Parathyroid adenoma (tissue), 2 donors: ENCODE data around the gene PDZRN3.

Experiments
- H2AFZ ChIP-seq: fragments of 300-600 bp; sonication (generic); one replicate; pipeline ENCODE4 v1.7.0; 2017; ENCODE audit warnings: antibody characterized with exemption, mild to moderate bottlenecking
- H3K27ac ChIP-seq: fragments of 300-600 bp; sonication (generic); one replicate; pipeline ENCODE4 v1.7.0; 2017
- H3K27me3 ChIP-seq: fragments of 300-600 bp; sonication (generic); one replicate; pipeline ENCODE4 v1.7.0; 2017; ENCODE audit warnings: low read length; ENCODE audit not compliant: control insufficient read depth, insufficient read depth
- H3K36me3 ChIP-seq: fragments of 300-600 bp; sonication (generic); one replicate; pipeline ENCODE4 v1.7.0; 2017; ENCODE audit warnings: low read length; ENCODE audit not compliant: control insufficient read depth, insufficient read depth
- H3K4me1 ChIP-seq: fragments of 300-600 bp; sonication (generic); one replicate; pipeline ENCODE4 v1.7.0; 2017; ENCODE audit warnings: control low read depth
- H3K4me2 ChIP-seq: fragments of 300-600 bp; sonication (generic); one replicate; pipeline ENCODE4 v1.7.0; 2017; ENCODE audit warnings: low read length
- H3K4me3 ChIP-seq: fragments of 300-600 bp; sonication (generic); one replicate; pipeline ENCODE4 v1.7.0; 2017; ENCODE audit warnings: low read depth, low read length
- H3K79me2 ChIP-seq: fragments of 300-600 bp; sonication (generic); one replicate; pipeline ENCODE4 v1.7.0; 2017; ENCODE audit warnings: control low read depth
- H3K9ac ChIP-seq: fragments of 300-600 bp; sonication (generic); one replicate; pipeline ENCODE4 v1.7.0; 2017; ENCODE audit warnings: mild to moderate bottlenecking
- H3K9me3 ChIP-seq: fragments of 300-600 bp; sonication (generic); one replicate; pipeline ENCODE4 v1.7.0; 2017; ENCODE audit warnings: low read length; ENCODE audit not compliant: control insufficient read depth
- CTCF ChIP-seq: fragments of 300-600 bp; sonication (generic); IDR thresholded peaks from one replicate; pipeline ENCODE4 v1.7.0; 2017; ENCODE audit warnings: antibody characterized with exemption, mild to moderate bottlenecking
- donor health status: primary hyperparathyroidism.

PDZRN3 gene

GRCh38 chr3:73657186-73657585 is 32.4 kb upstream of the PDZRN3 start:
- H3K79me2 ChIP-seq = no peaks in the 10 kb centered on the region
- no peaks in the 10 kb centered on the region for H3K36me3 ChIP-seq
- H3K27ac ChIP-seq = no peak overlapping the region
- no peak overlapping the region for H2AFZ ChIP-seq
- H3K4me1 ChIP-seq = no peaks in the 10 kb centered on the region
- no peak for TF ChIP-seq CTCF
- no peak overlapping the region for H3K4me2 ChIP-seq
- no peak overlapping the region for H3K9ac ChIP-seq
- no peaks in the 10 kb centered on the region for H3K27me3 ChIP-seq
- no peak overlapping the region for H3K4me3 ChIP-seq
- H3K9me3 ChIP-seq = no peaks in the 10 kb centered on the region

DNA sequence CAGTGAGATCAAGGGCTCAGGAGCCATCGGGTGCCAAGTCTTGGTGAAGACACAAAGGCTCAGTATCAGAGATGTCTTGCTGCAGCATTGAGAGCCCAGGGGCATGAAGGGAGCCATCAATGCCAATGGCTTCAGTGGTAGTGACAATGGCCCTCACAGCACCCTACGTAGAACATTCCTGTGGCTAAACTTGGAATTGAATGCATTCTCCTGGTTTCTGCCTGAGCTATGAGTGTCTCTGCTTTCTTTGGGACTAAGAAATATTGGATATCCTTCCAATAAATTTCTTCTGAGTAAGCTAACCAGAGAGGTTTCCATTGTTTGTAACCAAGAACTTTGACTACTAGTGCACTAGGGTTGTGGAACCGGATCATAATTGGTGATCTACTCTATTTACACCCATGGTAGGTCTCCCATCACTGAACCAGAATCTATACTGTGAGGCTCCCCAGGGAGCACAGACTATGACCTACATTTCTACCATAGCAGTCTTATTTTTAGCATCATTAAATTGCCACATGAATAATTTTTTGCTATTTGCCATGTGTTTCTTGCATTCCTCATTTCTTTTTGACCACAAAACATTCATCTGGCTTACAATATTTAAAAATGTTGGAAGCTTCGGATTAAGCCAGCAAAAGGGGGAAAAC is 31.6 kb upstream of the PDZRN3 start:
- no peak overlapping the region for H3K4me2 ChIP-seq
- H3K9ac ChIP-seq = no peak overlapping the region
- H3K27ac ChIP-seq = no peak overlapping the region
- H3K79me2 ChIP-seq = no peaks in the 10 kb centered on the region
- no peak for TF ChIP-seq CTCF
- H2AFZ ChIP-seq = no peak overlapping the region
- H3K27me3 ChIP-seq = no peaks in the 10 kb centered on the region
- no peaks in the 10 kb centered on the region for H3K4me1 ChIP-seq
- no peak overlapping the region for H3K4me3 ChIP-seq
- no peaks in the 10 kb centered on the region for H3K36me3 ChIP-seq
- no peaks in the 10 kb centered on the region for H3K9me3 ChIP-seq

GRCh38 chr3:73655197-73655596 is 30.5 kb upstream of the PDZRN3 start:
- Histone ChIP-seq H3K27me3 (no peaks in the 10 kb centered on the region), H3K9me3 (no peaks in the 10 kb centered on the region), H3K4me3 (no peak overlapping the region), H3K4me1 (no peaks in the 10 kb centered on the region), H3K9ac (no peak overlapping the region), H3K4me2 (no peak overlapping the region), H2AFZ (no peak overlapping the region), H3K36me3 (no peaks in the 10 kb centered on the region), H3K27ac (no peak overlapping the region), H3K79me2 (no peaks in the 10 kb centered on the region)
- no peak for TF ChIP-seq CTCF

GRCh38 chr3:73653877-73654276 is 29.1 kb upstream of the PDZRN3 start:
- Histone ChIP-seq H3K4me2 (no peak overlapping the region), H3K27me3 (no peaks in the 10 kb centered on the region), H3K9ac (no peak overlapping the region), H3K9me3 (no peaks in the 10 kb centered on the region), H3K4me1 (no peaks in the 10 kb centered on the region), H3K36me3 (no peaks in the 10 kb centered on the region), H2AFZ (no peak overlapping the region), H3K27ac (no peak overlapping the region), H3K79me2 (no peaks in the 10 kb centered on the region), H3K4me3 (no peak overlapping the region)
- no peak for TF ChIP-seq CTCF

- Histone ChIP-seq H3K27ac (no peak overlapping the region), H2AFZ (no peak overlapping the region), H3K4me1 (no peaks in the 10 kb centered on the region), H3K36me3 (no peaks in the 10 kb centered on the region), H3K4me3 (no peak overlapping the region), H3K4me2 (no peak overlapping the region), H3K9ac (no peak overlapping the region), H3K27me3 (no peaks in the 10 kb centered on the region), H3K79me2 (no peaks in the 10 kb centered on the region), H3K9me3 (no peaks in the 10 kb centered on the region)
- TF ChIP-seq CTCF = no peak
Observed at GRCh38 chr3:73653351-73653750, 28.6 kb upstream of the PDZRN3 start.
